Measurements from ENCODE around the gene PMEPA1. TPM values are rescaled to one million over a fixed set of nuclear protein-coding genes. Genes with fewer than 3 reads are reported as not detected.

The PMEPA1 gene
- total RNA-seq, 2 donors from 2014 or later, result 96.5 to 245 TPM

DNA sequence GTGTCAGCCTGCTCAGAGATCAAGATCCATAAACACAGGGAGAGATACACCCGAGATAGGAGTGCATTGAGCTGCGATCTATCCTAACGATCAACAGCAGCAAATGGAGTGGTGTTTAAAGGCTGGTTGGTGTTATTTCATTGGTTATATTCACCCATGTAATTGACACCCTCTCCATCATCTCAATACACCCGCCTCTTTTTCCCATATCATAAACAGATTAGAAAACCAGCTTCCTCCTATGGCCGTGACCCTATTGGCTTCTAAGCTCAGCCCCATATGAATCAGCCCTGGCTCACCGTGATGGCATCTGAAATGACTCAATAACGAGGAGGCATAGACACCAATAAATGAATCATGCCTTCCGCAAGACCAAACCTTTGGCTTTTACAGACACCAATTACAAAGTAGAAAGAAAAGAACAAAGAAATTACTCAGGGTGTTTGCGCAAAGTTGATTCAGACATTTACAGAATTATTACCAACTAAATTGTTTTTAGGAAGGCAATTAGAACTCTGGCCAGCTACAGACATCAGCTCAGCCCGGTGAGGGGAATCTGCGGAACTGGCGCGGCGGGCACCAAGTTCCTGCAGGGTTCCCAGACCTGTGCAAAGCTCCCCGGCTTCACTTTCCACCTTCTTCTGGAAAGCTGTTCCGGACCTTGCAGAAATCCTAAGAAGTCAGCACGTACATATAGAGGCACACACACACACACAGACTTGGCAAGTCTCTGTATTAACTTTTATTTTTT is 11.5 kb downstream of the PMEPA1 start:
- Histone ChIP-seq H3K36me3 (no peaks in the 10 kb centered on the region), H3K4me1 (replicated peaks) (peaks cover 43% of the 10 kb centered on the region), H3K27me3 (replicated peaks; ENCODE audit: insufficient read depth) (no peaks in the 10 kb centered on the region), H3K27ac (peak overlapping the region; percentile 98 to 99), H3K4me3 (peak overlapping the region in 1 of 2 donors; percentile 25), H3K9me3 (no peaks in the 10 kb centered on the region)
- DNase-seq (ENCODE audit: low spot score), result no peak
- intact Hi-C loops (cut with DNase I), result no loop called here
- peak; percentile 32 for TF ChIP-seq POLR2AphosphoS5 (IDR thresholded peaks at IDR 0.05)
- TF ChIP-seq, protein P1, sequence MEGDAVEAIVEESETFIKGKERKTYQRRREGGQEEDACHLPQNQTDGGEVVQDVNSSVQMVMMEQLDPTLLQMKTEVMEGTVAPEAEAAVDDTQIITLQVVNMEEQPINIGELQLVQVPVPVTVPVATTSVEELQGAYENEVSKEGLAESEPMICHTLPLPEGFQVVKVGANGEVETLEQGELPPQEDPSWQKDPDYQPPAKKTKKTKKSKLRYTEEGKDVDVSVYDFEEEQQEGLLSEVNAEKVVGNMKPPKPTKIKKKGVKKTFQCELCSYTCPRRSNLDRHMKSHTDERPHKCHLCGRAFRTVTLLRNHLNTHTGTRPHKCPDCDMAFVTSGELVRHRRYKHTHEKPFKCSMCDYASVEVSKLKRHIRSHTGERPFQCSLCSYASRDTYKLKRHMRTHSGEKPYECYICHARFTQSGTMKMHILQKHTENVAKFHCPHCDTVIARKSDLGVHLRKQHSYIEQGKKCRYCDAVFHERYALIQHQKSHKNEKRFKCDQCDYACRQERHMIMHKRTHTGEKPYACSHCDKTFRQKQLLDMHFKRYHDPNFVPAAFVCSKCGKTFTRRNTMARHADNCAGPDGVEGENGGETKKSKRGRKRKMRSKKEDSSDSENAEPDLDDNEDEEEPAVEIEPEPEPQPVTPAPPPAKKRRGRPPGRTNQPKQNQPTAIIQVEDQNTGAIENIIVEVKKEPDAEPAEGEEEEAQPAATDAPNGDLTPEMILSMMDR (IDR thresholded peaks at IDR 0.05), result no peak
- TF ChIP-seq POLR2A (IDR thresholded peaks at IDR 0.05), result no peak
- WGBS, result 54% methylated on average over 17 of the region's 17 CpGs

DNA sequence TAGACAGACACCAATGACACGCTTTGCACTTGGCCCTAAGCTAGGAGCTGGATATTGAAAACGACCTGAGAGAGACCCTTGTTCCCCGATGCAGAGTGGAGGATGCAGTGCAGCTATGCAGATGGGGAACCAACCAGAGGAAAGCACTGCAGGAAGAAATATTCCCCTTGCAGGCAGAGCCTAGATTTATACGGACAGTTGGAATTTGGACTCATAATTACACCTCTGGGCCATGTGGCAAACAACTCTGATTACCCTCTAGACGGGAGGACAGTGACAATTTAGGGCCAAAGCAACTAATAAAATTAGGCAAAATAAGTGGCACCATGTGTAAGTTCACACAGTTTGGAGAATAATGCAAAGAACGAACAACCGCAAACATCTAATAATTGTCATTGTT is 12.3 kb downstream of the PMEPA1 start:
- Histone ChIP-seq H3K36me3 (no peaks in the 10 kb centered on the region), H3K4me1 (replicated peaks) (peaks cover 50% of the 10 kb centered on the region), H3K27ac (peak overlapping the region; percentile 98 to 99), H3K9me3 (no peaks in the 10 kb centered on the region), H3K4me3 (peak overlapping the region in 1 of 2 donors; percentile 6), H3K27me3 (replicated peaks; ENCODE audit: insufficient read depth) (no peaks in the 10 kb centered on the region)
- no peak for DNase-seq (ENCODE audit: low spot score)
- TF ChIP-seq, protein P1 (IDR thresholded peaks at IDR 0.05), result no peak
- TF ChIP-seq POLR2A (IDR thresholded peaks at IDR 0.05) (no peak), POLR2AphosphoS5 (IDR thresholded peaks at IDR 0.05) (no peak)
- 54% methylated on average over 7 of the region's 7 CpGs for WGBS
- intact Hi-C loops (cut with DNase I), result no loop called here

GRCh38 chr20:57696401-57696961 is 13.3 kb downstream of the PMEPA1 start:
- peak overlapping the region; percentile 98 to 99 for H3K27ac ChIP-seq
- no peaks in the 10 kb centered on the region for H3K9me3 ChIP-seq
- 78% methylated on average over 12 of the region's 12 CpGs for WGBS
- peak overlapping the region in 1 of 2 donors; percentile 9 for H3K4me3 ChIP-seq
- H3K4me1 ChIP-seq (replicated peaks), result peaks cover 59% of the 10 kb centered on the region
- no peak for DNase-seq (ENCODE audit: low spot score)
- TF ChIP-seq POLR2A (IDR thresholded peaks at IDR 0.05) (no peak), POLR2AphosphoS5 (IDR thresholded peaks at IDR 0.05) (no peak)
- TF ChIP-seq, protein P1 (IDR thresholded peaks at IDR 0.05), result no peak
- no peaks in the 10 kb centered on the region for H3K27me3 ChIP-seq (replicated peaks; ENCODE audit: insufficient read depth)
- intact Hi-C loops (cut with DNase I), result no loop called here
- H3K36me3 ChIP-seq, result no peaks in the 10 kb centered on the region

DNA sequence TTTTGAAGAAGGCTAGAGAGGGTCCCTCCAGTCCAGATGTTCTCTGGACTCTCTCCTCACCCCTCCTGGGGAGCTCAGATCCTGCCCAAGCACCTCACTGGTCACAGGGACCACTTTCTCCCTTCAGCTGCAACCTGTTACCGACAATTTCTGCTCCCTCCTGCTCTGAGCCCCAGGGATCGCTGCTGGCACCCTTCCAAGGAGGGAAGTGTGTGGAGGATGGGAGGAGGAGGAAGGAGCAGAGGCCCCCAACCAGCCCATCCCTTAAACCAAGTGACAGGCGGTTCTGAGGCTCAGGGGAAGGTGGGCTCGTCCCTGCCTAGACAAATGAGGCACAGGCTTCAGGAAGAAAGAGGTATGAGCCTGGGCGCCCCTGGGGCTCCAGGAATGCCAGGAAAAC is 13.9 kb downstream of the PMEPA1 start:
- Histone ChIP-seq H3K27ac (peak overlapping the region; percentile 98 to 99), H3K27me3 (replicated peaks; ENCODE audit: insufficient read depth) (no peaks in the 10 kb centered on the region), H3K36me3 (no peaks in the 10 kb centered on the region), H3K9me3 (no peaks in the 10 kb centered on the region), H3K4me3 (peak overlapping the region in 1 of 2 donors; percentile 1), H3K4me1 (replicated peaks) (peaks cover 60% of the 10 kb centered on the region)
- intact Hi-C loops (cut with DNase I), result no loop called here
- DNase-seq (ENCODE audit: low spot score), result no peak
- WGBS, result 49% methylated on average over 5 of the region's 5 CpGs
- TF ChIP-seq, protein P1 (IDR thresholded peaks at IDR 0.05), result no peak
- no peak for TF ChIP-seq POLR2A (IDR thresholded peaks at IDR 0.05)
- no peak for TF ChIP-seq POLR2AphosphoS5 (IDR thresholded peaks at IDR 0.05)
